HUES64 (cell line): Measurements from ENCODE around the gene CDH23.

Source experiments
- H3K27ac ChIP-seq: 2 replicates; pipeline ENCODE4 v1.7.0; 2013; ENCODE audit warnings: low read depth, low read length, inconsistent platforms
- H3K27me3 ChIP-seq: 2 replicates; pipeline ENCODE4 v1.6.1; 2013; ENCODE audit warnings: mild to moderate bottlenecking, low read length; ENCODE audit not compliant: insufficient read depth
- H3K36me3 ChIP-seq: 2 replicates; pipeline ENCODE4 v1.6.1; 2013; ENCODE audit warnings: mild to moderate bottlenecking, low read length; ENCODE audit not compliant: insufficient read depth
- H3K4me1 ChIP-seq: 2 replicates; pipeline ENCODE4 v1.6.1; 2013; ENCODE audit warnings: mild to moderate bottlenecking, low read length, moderate library complexity; ENCODE audit not compliant: insufficient read depth
- H3K4me3 ChIP-seq: 2 replicates; pipeline ENCODE4 v1.5.1; 2013; ENCODE audit warnings: mild to moderate bottlenecking, low read length, moderate library complexity
- H3K9ac ChIP-seq: 2 replicates; pipeline ENCODE4 v1.6.1; 2013; ENCODE audit warnings: mild to moderate bottlenecking, low read depth, low read length
- H3K9me3 ChIP-seq: 2 replicates; pipeline ENCODE4 v1.6.1; 2013; ENCODE audit warnings: low read depth, low read length; ENCODE audit not compliant: insufficient read depth
- WGBS: fragments of 150-250, 120-280 bp; methylation state at CpG from one replicate; pipeline ENCODE4 v1.1.7; 2013; ENCODE audit warnings: missing lambda C conversion rate; 5-methylcytosine and 5-hydroxymethylcytosine counted together

The CDH23 gene

GRCh38 chr10:71747551-71748523, 351.1 kb downstream of the CDH23 start:
- no peak overlapping the region for H3K9ac ChIP-seq
- no peaks in the 10 kb centered on the region for H3K27me3 ChIP-seq
- H3K27ac ChIP-seq, result no peak overlapping the region
- peaks cover 5% of the 10 kb centered on the region; the same call in 1 of the 2 replicates for H3K4me1 ChIP-seq
- 84% methylated on average over 14 of the region's 14 CpGs for WGBS
- H3K9me3 ChIP-seq, result no peaks in the 10 kb centered on the region
- H3K4me3 ChIP-seq, result no peak overlapping the region
- H3K36me3 ChIP-seq, result no peaks in the 10 kb centered on the region

GRCh38 chr10:71748671-71749191, 352.0 kb downstream of the CDH23 start:
- Histone ChIP-seq H3K9ac (no peak overlapping the region), H3K27me3 (no peaks in the 10 kb centered on the region), H3K27ac (no peak overlapping the region), H3K4me3 (no peak overlapping the region), H3K36me3 (no peaks in the 10 kb centered on the region), H3K9me3 (no peaks in the 10 kb centered on the region), H3K4me1 (peaks cover 7% of the 10 kb centered on the region; the same call in 1 of the 2 replicates)
- 80% methylated on average over 15 of the region's 15 CpGs for WGBS

- Histone ChIP-seq H3K9me3 (no peaks in the 10 kb centered on the region), H3K9ac (no peak overlapping the region), H3K4me3 (no peak overlapping the region), H3K27me3 (no peaks in the 10 kb centered on the region), H3K27ac (no peak overlapping the region), H3K4me1 (peaks cover 8% of the 10 kb centered on the region; the same call in 1 of the 2 replicates), H3K36me3 (no peaks in the 10 kb centered on the region)
- 95% methylated on average over 4 of the region's 4 CpGs for WGBS
These were observed 352.7 kb downstream of the CDH23 start for GRCh38 chr10:71749396-71749795.

- no peaks in the 10 kb centered on the region for H3K27me3 ChIP-seq
- peaks cover 8% of the 10 kb centered on the region; the same call in 1 of the 2 replicates for H3K4me1 ChIP-seq
- H3K9me3 ChIP-seq, result no peaks in the 10 kb centered on the region
- no peak overlapping the region for H3K9ac ChIP-seq
- H3K4me3 ChIP-seq, result no peak overlapping the region
- no peaks in the 10 kb centered on the region for H3K36me3 ChIP-seq
- WGBS, result 94% methylated on average over 15 of the region's 15 CpGs
- H3K27ac ChIP-seq, result no peak overlapping the region
These were observed 353.6 kb downstream of the CDH23 start for GRCh38 chr10:71750124-71750841.

- Histone ChIP-seq H3K4me3 (no peak overlapping the region), H3K9ac (no peak overlapping the region), H3K36me3 (no peaks in the 10 kb centered on the region), H3K4me1 (peaks cover 8% of the 10 kb centered on the region; the same call in 1 of the 2 replicates), H3K9me3 (no peaks in the 10 kb centered on the region), H3K27ac (no peak overlapping the region), H3K27me3 (no peaks in the 10 kb centered on the region)
- 98% methylated on average over 2 of the region's 5 CpGs for WGBS
These were observed 354.3 kb downstream of the CDH23 start for GRCh38 chr10:71750986-71751385.

- Histone ChIP-seq H3K27ac (no peak overlapping the region), H3K36me3 (no peaks in the 10 kb centered on the region), H3K4me3 (no peak overlapping the region), H3K27me3 (no peaks in the 10 kb centered on the region), H3K9ac (no peak overlapping the region), H3K4me1 (0 out of 2 replicates have a peak, but pooled peaks cover 5% of the 10 kb centered on the region), H3K9me3 (no peaks in the 10 kb centered on the region)
- WGBS, result 95% methylated on average over 14 of the region's 14 CpGs
These were observed 354.9 kb downstream of the CDH23 start for GRCh38 chr10:71751515-71752224.

- no peaks in the 10 kb centered on the region for H3K36me3 ChIP-seq
- 88% methylated on average over 8 of the region's 8 CpGs for WGBS
- no peaks in the 10 kb centered on the region for H3K9me3 ChIP-seq
- H3K27me3 ChIP-seq, result no peaks in the 10 kb centered on the region
- peaks cover 13% of the 10 kb centered on the region for H3K4me1 ChIP-seq
- H3K4me3 ChIP-seq, result no peak overlapping the region
- H3K27ac ChIP-seq, result no peak overlapping the region
- no peak overlapping the region for H3K9ac ChIP-seq
These were observed 355.8 kb downstream of the CDH23 start for GRCh38 chr10:71752391-71753090.

GRCh38 chr10:71753091-71753959, 356.6 kb downstream of the CDH23 start:
- no peaks in the 10 kb centered on the region for H3K36me3 ChIP-seq

GRCh38 chr10:71753960-71754505, 357.3 kb downstream of the CDH23 start:
- WGBS, result 75% methylated on average over 8 of the region's 8 CpGs
- Histone ChIP-seq H3K4me3 (no peak overlapping the region), H3K27ac (no peak overlapping the region), H3K27me3 (no peaks in the 10 kb centered on the region), H3K36me3 (no peaks in the 10 kb centered on the region), H3K9ac (no peak overlapping the region), H3K4me1 (peaks cover 13% of the 10 kb centered on the region), H3K9me3 (no peaks in the 10 kb centered on the region)

More at GRCh38 chr10:71753091-71753959, 356.6 kb downstream of the CDH23 start:
- Histone ChIP-seq H3K27ac (no peak overlapping the region), H3K4me3 (no peak overlapping the region), H3K27me3 (no peaks in the 10 kb centered on the region), H3K9ac (no peak overlapping the region), H3K4me1 (peaks cover 13% of the 10 kb centered on the region), H3K9me3 (no peaks in the 10 kb centered on the region)
- WGBS, result 84% methylated on average over 15 of the region's 15 CpGs
